Left renal pelvis (tissue), 4 donors: ENCODE measurements around the gene FGFR2. TPM values are rescaled to one million over a fixed set of nuclear protein-coding genes. Genes with fewer than 3 reads are reported as not detected.
A peak's percentile ranks its signal among the peaks of the same experiment; 100 is the strongest.

Source experiments
- DNase-seq, 4 donors: peaks; one replicate each; pipeline ENCODE4 v3.0.0-alpha.2; 2013; ENCODE audit warnings: low read depth in 4 of 4, low spot score in 3 of 4
- polyA plus RNA-seq, 4 donors: library from polyadenylated mRNA; unstranded; fragments of 120-200 nt; gene quantifications; one replicate each; pipeline ENCODE4 v1.2.1, GENCODE V29; 2013; ENCODE audit not compliant: insufficient read length in 4 of 4

The FGFR2 gene
- polyA plus RNA-seq, 4 donors = 47.0 to 107 (median 104) TPM

DNA sequence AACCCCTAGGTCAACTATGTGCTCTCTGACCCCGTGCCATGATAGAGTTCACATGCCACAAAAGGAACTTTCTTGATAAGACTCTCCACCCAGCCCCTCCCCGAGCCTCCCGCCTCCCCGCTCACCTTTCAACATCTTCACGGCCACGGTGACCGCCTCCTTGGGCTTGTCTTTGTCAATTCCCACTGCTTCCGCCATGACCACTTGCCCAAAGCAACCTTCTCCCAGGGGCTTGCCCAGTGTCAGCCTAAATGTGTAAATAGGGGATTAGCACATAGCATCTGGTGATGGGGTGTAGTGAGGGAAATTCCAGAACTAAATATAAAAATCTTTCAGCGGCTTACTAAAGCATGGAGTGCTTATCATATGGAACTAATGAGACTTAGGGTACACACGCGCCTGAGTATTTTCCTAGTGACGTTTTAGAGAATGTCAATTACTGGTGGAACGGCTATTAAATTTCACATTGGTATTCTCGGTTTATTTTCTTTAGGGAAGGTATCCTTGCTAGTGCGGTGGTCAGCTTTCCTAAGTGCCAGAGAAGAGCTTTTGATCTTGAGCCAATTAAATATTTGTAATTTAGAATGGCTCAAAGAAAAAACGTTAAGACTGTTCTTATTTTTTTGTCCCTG is 97.4 kb downstream of the FGFR2 start:
- no peak for DNase-seq

DNA sequence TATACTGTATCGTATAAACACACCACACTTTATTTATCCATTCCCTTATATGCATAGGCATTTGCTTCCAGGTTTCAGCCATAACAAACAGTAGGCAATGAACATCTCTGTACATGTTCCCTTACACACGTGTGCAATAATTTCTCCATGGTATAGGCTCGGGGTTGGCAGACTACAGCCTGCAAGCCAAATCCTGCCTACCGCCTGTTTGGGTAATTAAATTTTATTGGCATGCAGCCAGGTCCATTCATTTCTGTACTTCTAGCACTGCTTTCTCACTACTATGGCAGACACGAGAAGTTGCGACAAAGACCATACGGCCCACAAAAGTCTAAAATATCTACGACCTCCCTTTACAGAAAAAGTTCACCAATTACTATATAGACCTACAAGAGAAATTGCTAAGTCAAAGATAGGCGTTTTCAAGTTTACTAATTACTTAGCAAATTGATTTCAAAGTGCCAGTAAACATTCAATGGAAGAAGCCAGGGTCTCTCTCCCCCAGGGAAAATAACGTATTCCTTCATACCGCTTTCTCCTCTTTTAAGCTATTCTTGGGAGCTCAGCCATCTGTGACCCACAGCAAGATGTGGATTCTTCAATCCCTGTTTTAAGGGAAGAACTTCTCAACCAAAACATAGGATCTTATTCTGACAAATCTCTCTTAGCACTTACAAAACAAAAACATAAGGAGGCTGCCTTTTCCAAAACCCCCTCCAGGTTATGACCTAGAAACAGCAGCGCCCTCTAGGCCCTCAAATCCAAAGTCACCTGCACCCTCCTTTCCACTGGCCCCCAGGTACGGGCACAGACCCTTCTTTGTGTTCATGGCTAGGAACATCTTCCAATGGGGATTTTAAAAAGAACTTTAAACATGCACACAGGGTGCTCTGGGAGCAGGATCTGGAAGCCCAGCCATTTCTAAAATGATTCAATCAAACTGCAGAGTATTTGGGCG is 100.5 kb downstream of the FGFR2 start:
- no peak for DNase-seq

DNA sequence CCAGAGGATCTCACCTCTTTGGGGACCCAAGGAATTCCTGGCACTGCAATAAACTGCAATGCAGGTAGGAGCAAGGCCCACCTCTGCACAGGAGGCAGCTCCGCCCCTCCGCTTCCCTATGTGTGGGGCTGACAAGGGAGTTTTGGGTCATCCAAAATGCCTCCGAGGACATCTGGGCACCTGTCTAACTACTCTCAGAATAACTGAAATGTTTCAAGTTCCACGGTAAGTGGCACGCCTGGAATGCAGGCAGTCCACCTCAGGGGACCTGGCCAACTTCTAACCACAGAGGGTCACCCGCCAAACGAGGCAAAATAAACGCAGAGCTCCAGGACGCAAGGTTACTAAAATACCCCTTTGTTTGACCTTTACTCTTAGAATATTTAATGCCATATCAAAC is 102.5 kb downstream of the FGFR2 start:
- DNase-seq = no peak

DNA sequence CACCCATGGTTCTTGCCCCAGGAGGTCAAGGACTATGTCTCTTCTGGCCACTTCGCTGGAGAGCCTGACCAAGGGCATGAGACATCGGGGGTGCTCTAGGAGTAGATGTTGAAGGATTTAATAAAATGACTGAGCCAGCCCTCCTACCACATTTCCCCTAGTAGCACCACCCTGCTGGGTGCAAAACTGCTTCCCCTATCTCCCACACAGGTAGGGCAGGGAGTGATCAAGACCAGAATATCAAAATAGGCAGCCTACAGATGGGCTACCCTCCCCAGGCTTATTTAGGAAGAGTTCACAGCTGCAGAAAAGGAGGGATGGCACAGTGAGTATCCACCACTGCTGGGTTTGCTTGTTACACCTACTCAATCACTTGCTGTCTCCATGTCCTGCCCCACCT is 103.9 kb downstream of the FGFR2 start:
- no peak for DNase-seq

DNA sequence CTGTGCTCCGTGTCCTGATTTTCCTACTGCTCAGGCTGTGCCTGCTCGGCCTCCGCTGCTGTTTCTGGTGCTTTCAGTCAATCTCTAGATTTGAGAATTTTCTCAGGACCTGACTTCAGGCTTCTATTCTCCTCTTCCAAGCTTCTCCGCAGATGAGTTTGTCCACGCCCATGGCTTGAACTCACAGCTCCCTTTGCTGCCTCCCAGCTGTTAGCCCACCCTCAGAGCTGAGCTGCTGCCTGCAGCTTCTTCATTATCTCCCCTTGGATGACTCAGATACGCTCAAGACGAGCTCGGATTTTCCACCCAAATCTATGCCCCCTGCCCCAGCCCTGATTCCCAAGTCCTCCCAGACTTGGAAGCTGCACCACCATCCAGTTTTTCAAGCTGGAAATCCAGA is 104.7 kb downstream of the FGFR2 start:
- DNase-seq = no peak

GRCh38 chr10:121490871-121491519 is 107.2 kb downstream of the FGFR2 start:
- DNase-seq = no peak

DNA sequence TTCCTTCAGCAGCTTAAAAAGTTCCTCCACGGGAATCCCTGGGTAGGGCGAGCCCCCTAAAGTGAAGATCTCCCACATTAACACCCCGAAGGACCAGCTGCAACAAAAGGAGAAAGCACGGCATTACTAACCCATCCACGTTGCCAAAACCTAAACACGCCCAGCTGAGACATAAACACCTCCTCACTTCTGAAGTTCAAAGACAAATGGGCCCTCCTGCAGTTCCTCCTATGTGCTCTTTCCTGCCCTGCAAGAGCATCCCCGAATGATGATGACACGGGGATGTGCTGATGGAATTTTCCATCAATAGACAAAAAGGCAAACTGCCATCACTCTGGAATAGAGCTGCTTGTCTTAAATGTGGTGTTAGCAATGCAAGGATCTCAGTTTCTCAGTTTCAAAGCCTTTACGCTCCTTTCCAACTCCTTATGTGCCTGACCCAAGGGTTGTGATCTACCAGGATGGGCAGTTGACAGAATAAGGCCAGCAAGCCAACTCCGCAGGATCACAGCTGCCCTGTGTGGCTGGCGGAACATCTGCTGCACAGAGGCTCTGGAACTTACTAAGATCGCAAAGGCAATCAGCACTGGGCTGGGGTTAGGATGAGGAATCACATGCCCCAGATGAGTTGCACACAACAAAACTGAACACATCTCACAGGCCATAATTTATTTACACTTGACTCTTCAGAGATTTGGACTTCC is 112.7 kb downstream of the FGFR2 start:
- DNase-seq = no peak

DNA sequence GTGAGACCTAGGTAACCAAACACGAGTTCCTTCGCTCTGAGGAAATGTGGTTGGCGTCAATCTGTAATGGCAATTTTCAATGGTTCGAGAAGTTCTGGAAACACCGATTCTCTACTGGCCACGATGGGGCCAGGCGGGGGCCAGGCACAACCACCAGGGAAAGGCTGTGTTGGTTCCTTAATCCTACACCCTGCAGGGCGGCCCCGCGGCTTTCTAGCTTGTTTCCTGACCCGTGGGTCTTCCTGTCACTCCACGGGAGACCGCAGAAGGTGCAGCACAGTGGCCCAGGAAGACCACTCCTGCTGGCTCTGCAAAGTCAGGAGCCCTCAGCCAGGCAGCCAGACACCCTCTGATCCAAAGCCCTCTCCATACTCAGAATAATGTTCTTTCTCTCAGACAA is 113.4 kb downstream of the FGFR2 start:
- no peak for DNase-seq

GRCh38 chr10:121484401-121484800 is 113.8 kb downstream of the FGFR2 start:
- no peak for DNase-seq

DNA sequence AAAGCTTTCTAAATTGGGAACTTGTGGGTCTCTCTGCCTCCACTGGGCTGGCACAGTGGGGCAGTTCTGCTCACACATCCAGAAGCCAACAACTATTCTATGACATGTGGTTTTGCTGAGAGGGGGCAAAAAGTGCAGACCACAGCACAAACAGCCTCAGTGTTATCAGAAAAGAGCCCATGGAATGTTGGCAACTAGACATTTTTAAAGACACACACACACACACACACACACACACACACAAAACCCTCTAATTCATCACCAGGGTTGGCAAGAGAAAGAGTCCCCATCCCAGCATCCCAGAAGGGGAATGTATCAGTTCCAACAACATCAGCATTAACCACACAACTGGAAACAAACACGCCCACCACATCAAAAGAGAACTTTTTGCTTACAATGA is 117.1 kb downstream of the FGFR2 start:
- DNase-seq = no peak

- DNase-seq = no peak
Measured at GRCh38 chr10:121478556-121478955, 119.7 kb downstream of the FGFR2 start.

DNA sequence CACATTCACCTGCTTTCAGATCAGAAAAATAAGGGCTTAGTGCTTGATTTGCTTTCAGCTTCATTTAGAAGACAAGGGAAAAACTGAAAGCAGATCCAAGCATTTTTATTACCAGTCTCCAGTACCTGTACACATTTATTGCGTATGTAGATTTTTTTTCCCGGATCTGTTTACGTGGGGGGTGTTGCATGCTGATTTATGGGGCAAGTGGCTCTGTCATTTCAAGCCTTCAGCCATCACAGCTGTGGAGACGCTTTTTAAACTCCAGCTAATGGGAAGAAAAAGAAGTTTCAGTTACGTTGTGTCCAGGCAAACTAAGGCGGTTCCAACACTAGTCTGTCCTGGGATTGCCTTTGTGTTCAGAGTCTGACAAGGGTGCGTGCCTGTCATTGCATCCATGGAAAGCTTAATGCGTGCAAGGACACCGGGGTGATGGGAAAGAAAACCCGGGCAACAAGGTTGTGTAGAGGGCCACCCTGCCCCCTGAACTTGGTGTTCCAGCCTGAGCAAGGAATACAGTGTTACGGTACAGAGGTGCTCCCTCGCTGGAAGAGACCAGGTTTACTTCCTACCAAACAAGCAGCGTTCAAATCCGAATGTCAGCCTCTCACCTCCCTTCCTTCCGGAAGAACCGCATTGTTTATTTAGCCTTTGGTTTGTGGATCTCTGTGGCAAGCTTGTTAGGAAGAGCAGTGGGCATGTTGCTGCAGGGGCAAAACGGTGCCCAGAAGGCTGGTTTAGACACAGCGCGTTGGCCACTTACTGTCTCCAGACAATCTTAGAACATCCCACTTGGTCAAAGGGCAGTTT is 128.2 kb downstream of the FGFR2 start:
- DNase-seq = peak; percentile 10 to 30 (median 18)

DNA sequence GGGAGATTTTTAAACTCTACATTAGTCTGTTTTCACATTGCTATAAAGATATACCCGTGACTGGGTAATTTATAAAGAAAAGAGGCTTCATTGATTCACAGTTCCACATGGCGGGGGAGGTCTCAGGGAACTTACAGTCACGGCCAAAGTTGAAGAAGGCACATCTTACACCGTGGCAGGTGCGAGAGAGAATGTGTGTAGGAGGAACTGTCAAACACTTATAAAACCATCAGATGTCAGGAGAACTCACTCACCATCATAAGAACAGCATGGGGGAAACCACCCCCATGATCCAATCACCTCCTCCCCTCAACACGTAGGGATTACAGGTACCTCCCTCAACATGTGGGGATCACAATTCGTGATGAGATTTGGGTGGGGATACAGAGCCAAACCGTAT is 129.5 kb downstream of the FGFR2 start:
- DNase-seq = no peak

DNA sequence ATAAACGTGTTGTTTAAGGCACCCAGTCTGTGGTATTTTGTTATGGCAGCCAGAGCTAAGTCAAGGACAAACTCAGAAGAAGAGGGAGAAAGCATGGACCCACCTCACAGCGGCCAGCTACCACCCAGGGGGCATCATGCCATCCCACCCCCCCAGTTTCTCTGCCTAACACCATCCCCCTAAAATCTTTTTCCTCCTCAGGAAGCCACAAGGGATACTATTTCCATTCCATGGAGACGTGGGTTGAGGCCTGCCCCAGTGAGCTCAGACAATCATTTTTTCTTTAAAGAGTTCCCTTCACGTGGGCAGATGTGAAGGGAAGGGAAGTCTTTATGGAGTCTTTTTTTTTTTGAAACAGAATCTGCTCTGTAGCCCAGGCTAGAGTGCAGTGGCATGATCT is 131.8 kb downstream of the FGFR2 start:
- no peak for DNase-seq

GRCh38 chr10:121465215-121465614 is 133.0 kb downstream of the FGFR2 start:
- DNase-seq = no peak

GRCh38 chr10:121464517-121464916 is 133.7 kb downstream of the FGFR2 start:
- DNase-seq = no peak

DNA sequence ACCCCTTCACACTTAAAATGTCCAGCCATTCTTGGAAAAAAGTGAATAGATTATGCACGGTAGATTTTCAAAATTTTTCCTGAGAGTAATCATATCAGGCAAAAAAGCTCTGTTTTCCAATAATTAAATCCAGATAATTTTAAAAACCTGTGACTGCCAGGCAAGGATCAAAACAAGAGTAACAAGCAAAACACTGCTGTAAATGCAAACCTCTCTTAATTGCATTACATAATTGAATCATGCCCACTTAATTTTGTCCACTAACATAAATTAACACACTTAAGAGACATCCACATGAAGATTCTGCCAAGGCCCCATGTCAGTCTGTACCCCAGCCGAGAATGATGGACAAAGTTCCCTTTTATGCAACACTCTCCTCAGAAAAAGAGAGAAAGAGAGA is 135.3 kb downstream of the FGFR2 start:
- no peak for DNase-seq

DNA sequence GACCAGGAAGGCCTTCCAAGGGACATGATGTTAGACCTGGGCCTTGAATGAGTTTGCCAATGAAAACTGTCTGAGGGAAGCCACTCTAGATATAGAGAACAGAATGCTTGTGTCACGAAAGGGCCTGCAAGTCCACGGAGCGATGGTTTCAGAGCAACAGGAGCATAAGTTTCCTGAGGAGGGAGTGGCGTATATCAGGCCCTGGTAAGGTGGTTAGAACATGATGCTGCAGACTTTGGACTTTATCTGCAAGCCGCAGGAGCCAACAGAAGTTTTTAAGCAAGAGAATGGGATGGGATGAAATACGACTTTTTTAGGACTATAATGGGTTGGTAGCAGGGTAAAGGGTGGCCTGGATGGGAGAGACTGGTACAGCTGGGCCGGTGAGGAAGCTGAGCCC is 136.0 kb downstream of the FGFR2 start:
- DNase-seq = no peak

- DNase-seq = no peak
Measured at GRCh38 chr10:121461307-121461706, 136.9 kb downstream of the FGFR2 start.

- no peak for DNase-seq
Measured at GRCh38 chr10:121460733-121461132, 137.5 kb downstream of the FGFR2 start.
